HepG2 (cell line): ENCODE data around the gene KIAA1614. TPM values are rescaled to one million over a fixed set of nuclear protein-coding genes. Genes with fewer than 3 reads are reported as not detected.
A peak's percentile ranks its signal among the peaks of the same experiment; 100 is the strongest.

Source experiments
- CHD4 ChIP-seq: fragments of 200-600 bp; sonication (generic); IDR thresholded peaks from 2 replicates; pipeline ENCODE4 v1.7.0; 2017; ENCODE audit warnings: mild to moderate bottlenecking, low read length, borderline replicate concordance
- HES4 ChIP-seq: sonication (generic); formaldehyde crosslinking; IDR thresholded peaks from 2 replicates; pipeline ENCODE4 v1.9.0; 2021; ENCODE audit warnings: mild to moderate bottlenecking, missing genetic modification reagents, borderline replicate concordance
- KDM5A ChIP-seq: fragments of 200-600 bp; sonication (generic); IDR thresholded peaks from 2 replicates; pipeline ENCODE4 v1.7.0; 2018; ENCODE audit warnings: antibody characterized with exemption, mild to moderate bottlenecking, low read length, borderline replicate concordance
- KLF11 ChIP-seq: IDR thresholded peaks from 2 replicates; pipeline ENCODE4 v1.6.1; 2016; ENCODE audit warnings: missing compliant biosample characterization
- PAX8 ChIP-seq: sonication (generic); formaldehyde crosslinking; IDR thresholded peaks from 2 replicates; pipeline ENCODE4 v1.8.0; 2022; ENCODE audit warnings: mild to moderate bottlenecking, missing genetic modification reagents, borderline replicate concordance
- POLR2AphosphoS2 ChIP-seq: IDR thresholded peaks from 2 replicates; pipeline ENCODE4 v1.6.1; 2011; ENCODE audit warnings: low read depth, low read length, improper control_type of control experiment
- RARG ChIP-seq: sonication (generic); formaldehyde crosslinking; IDR thresholded peaks from 2 replicates; pipeline ENCODE4 v1.4.0; 2020; ENCODE audit warnings: low read depth, mild to moderate bottlenecking, missing genetic modification reagents
- RXRB ChIP-seq: IDR thresholded peaks from 2 replicates; pipeline ENCODE4 v1.6.1; 2016; ENCODE audit warnings: borderline replicate concordance, missing genetic modification reagents, missing compliant biosample characterization
- SALL2 ChIP-seq: sonication (generic); formaldehyde crosslinking; IDR thresholded peaks from 2 replicates; pipeline ENCODE4 v1.8.1; 2023; ENCODE audit warnings: mild to moderate bottlenecking, missing genetic modification reagents, inconsistent platforms
- SIN3B ChIP-seq: fragments of 150-350 bp; IDR thresholded peaks from 2 replicates; pipeline ENCODE4 v1.6.1; 2014; ENCODE audit warnings: low read length
- TAF1 ChIP-seq: sonication (generic); formaldehyde crosslinking; IDR thresholded peaks from 2 replicates; pipeline ENCODE4 v1.4.0; 2020; ENCODE audit warnings: missing genetic modification reagents
- TFAP4 ChIP-seq: sonication (generic); IDR thresholded peaks from 2 replicates; pipeline ENCODE4 v1.6.1; 2016; ENCODE audit warnings: low read depth, borderline replicate concordance
- ZNF577 ChIP-seq: sonication (generic); formaldehyde crosslinking; IDR thresholded peaks from 2 replicates; pipeline ENCODE4 v1.4.0; 2020; ENCODE audit warnings: mild to moderate bottlenecking, low read depth, missing genetic modification reagents, borderline replicate concordance
- ZNF616 ChIP-seq: sonication (generic); formaldehyde crosslinking; IDR thresholded peaks from 2 replicates; pipeline ENCODE4 v1.5.0; 2020; ENCODE audit warnings: low read depth, mild to moderate bottlenecking, missing genetic modification reagents
- ZNF691 ChIP-seq: sonication (generic); formaldehyde crosslinking; IDR thresholded peaks from 2 replicates; pipeline ENCODE4 v1.4.0; 2020; ENCODE audit warnings: missing genetic modification reagents, low read depth, mild to moderate bottlenecking, borderline replicate concordance
- ZNF7 ChIP-seq: IDR thresholded peaks from 2 replicates; pipeline ENCODE4 v1.6.1; 2016; ENCODE audit warnings: missing biosample characterization, missing genetic modification reagents
- polyA plus RNA-seq, 8 experiments: library from polyadenylated mRNA; depleted of rRNA in 3 of 8; stranded (reverse) in 7 of 8; unstranded in 1 of 8; fragments of >200 nt; fragmentation: Illumina TruSeq in 4 of 8; extraction: Trizol in 4 of 8; gene quantifications; 2 replicates each; pipeline versions ENCODE4 v1.2.1 to v1.2.3, GENCODE V29; 2011 to 2016; ENCODE audit warnings: low read depth in 4 of 8, missing spikeins in 1 of 8, mixed read lengths in 1 of 8; ENCODE audit not compliant: insufficient read depth in 1 of 8
- total RNA-seq, 5 experiments: library from RNA; depleted of rRNA; stranded (reverse); fragments of >200 nt; fragmentation: Illumina TruSeq; extraction: Trizol; gene quantifications; 2 replicates each; pipeline ENCODE4 v1.2.3, GENCODE V29; 2016; ENCODE audit warnings: low read depth in 1 of 5
- TF ChIP-seq, protein P1 (sequence below), 2 experiments: sonication (generic) in 1 of 2; formaldehyde crosslinking in 1 of 2; IDR thresholded peaks; 2 replicates each; pipeline versions ENCODE4 v1.4.0 to v1.6.1; 2016 to 2020; ENCODE audit warnings: borderline replicate concordance in 1 of 2, low read depth in 1 of 2, mild to moderate bottlenecking in 1 of 2, missing genetic modification reagents in 1 of 2
- TF ChIP-seq, protein P2 (sequence below): sonication (generic); formaldehyde crosslinking; IDR thresholded peaks from 2 replicates; pipeline ENCODE4 v1.8.0; 2022; ENCODE audit warnings: mild to moderate bottlenecking, missing genetic modification reagents, moderate library complexity
- TF ChIP-seq, protein P3 (sequence below): IDR thresholded peaks from 2 replicates; pipeline ENCODE4 v1.6.1; 2016; ENCODE audit warnings: low read depth, control low read depth
- TF ChIP-seq, protein P4 (sequence below): sonication (generic); formaldehyde crosslinking; IDR thresholded peaks from 2 replicates; pipeline ENCODE4 v1.5.1; 2020; ENCODE audit warnings: missing genetic modification reagents, mild to moderate bottlenecking, borderline replicate concordance

Gene KIAA1614
- total and polyA plus RNA-seq, 2 of the 13 experiments (the other 11 are each of a cell fraction or from before 2014, with no cell fraction given) = 0.15 to 0.77 TPM

GRCh38 chr1:180935326-180936109 lies 22.8 kb downstream of the KIAA1614 start (continued):
- TF ChIP-seq, protein P1, sequence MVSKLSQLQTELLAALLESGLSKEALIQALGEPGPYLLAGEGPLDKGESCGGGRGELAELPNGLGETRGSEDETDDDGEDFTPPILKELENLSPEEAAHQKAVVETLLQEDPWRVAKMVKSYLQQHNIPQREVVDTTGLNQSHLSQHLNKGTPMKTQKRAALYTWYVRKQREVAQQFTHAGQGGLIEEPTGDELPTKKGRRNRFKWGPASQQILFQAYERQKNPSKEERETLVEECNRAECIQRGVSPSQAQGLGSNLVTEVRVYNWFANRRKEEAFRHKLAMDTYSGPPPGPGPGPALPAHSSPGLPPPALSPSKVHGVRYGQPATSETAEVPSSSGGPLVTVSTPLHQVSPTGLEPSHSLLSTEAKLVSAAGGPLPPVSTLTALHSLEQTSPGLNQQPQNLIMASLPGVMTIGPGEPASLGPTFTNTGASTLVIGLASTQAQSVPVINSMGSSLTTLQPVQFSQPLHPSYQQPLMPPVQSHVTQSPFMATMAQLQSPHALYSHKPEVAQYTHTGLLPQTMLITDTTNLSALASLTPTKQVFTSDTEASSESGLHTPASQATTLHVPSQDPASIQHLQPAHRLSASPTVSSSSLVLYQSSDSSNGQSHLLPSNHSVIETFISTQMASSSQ (IDR thresholded peaks at IDR 0.05; ENCODE audit: low read depth) = no peak
- TF ChIP-seq, protein P1 (CRISPR knock-in tag; IDR thresholded peaks at IDR 0.05; ENCODE audit: borderline replicate concordance) = no peak
- TF ChIP-seq KDM5A (no peak), SIN3B (no peak), TAF1 (CRISPR knock-in tag) (no peak; the same call in 1 of the 2 replicates), TFAP4 (no peak; the same call in 1 of the 2 replicates), PAX8 (CRISPR knock-in tag) (no peak), SALL2 (CRISPR knock-in tag) (no peak), ZNF691 (CRISPR knock-in tag) (no peak), ZNF577 (CRISPR knock-in tag) (no peak), CHD4 (no peak), RXRB (CRISPR knock-in tag) (peak; percentile 66), KLF11 (CRISPR knock-in tag) (no peak), RARG (CRISPR knock-in tag) (no peak), HES4 (CRISPR knock-in tag) (no peak), ZNF616 (CRISPR knock-in tag) (no peak), POLR2AphosphoS2 (no peak), ZNF7 (no peak)
- TF ChIP-seq, protein P2, sequence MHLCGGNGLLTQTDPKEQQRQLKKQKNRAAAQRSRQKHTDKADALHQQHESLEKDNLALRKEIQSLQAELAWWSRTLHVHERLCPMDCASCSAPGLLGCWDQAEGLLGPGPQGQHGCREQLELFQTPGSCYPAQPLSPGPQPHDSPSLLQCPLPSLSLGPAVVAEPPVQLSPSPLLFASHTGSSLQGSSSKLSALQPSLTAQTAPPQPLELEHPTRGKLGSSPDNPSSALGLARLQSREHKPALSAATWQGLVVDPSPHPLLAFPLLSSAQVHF = peak; percentile 52; the same call in 1 of the 2 replicates
- TF ChIP-seq, protein P3, sequence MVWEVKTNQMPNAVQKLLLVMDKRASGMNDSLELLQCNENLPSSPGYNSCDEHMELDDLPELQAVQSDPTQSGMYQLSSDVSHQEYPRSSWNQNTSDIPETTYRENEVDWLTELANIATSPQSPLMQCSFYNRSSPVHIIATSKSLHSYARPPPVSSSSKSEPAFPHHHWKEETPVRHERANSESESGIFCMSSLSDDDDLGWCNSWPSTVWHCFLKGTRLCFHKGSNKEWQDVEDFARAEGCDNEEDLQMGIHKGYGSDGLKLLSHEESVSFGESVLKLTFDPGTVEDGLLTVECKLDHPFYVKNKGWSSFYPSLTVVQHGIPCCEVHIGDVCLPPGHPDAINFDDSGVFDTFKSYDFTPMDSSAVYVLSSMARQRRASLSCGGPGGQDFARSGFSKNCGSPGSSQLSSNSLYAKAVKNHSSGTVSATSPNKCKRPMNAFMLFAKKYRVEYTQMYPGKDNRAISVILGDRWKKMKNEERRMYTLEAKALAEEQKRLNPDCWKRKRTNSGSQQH (CRISPR knock-in tag) = peak; percentile 63; the same call in 1 of the 2 replicates
- TF ChIP-seq, protein P4, sequence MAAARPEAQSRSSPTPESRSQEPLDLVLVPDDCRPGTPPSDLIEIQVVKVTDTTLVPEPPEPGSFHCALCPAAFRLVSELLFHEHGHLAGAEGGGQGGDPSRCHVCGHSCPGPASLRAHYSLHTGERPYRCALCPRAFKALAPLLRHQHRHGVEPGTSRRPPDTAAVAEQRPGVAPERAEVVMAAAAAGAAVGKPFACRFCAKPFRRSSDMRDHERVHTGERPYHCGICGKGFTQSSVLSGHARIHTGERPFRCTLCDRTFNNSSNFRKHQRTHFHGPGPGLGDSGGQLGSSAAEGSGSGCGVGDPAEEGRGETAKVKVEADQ = no peak
